Panc1 (cell line): ENCODE measurements around the gene TEKT3. TPM values are rescaled to one million over a fixed set of nuclear protein-coding genes. Genes with fewer than 3 reads are reported as not detected.

Experiments
- ATAC-seq: fragments of 200-7000 bp; cut with Tn5 transposase; 2 replicates; pipeline ENCODE4 v1.9.1; 2020; ENCODE audit warnings: mild to moderate bottlenecking, moderate library complexity
- BruUV-seq: library from RNA; stranded (reverse); fragments of 400-500 nt; replicated peaks from 2 replicates; lab custom pipeline; 2021; lab: Mats Ljungman, UMichigan
- CTCF ChIA-PET: fragments of 300-600 bp; sonication (Branson Sonifier 250); formaldehyde crosslinking; loops from one replicate; lab custom pipeline; 2022; ENCODE audit warnings: antibody characterized with exemption; lab: Charles Lee
- POLR2A ChIA-PET: fragments of 300-600 bp; sonication (Branson Sonifier 250); formaldehyde crosslinking; loops from one replicate; lab custom pipeline; 2022; ENCODE audit warnings: antibody characterized with exemption; lab: Charles Lee
- DNase-seq: peaks from one replicate; pipeline ENCODE4 v3.0.0-alpha.2; 2010; ENCODE audit warnings: low read depth, low spot score
- H3K27ac ChIP-seq: 2 replicates; pipeline ENCODE4 v1.5.1; 2011; ENCODE audit warnings: mild to moderate bottlenecking, low read length, inconsistent platforms
- H3K27me3 ChIP-seq: fragments of 200-500 bp; sonication (Bioruptor generic); 2 replicates; pipeline ENCODE4 v1.6.0; 2014; ENCODE audit warnings: low read length, inconsistent platforms; ENCODE audit not compliant: control insufficient read depth, insufficient read depth
- H3K36me3 ChIP-seq: fragments of 200-500 bp; sonication (Bioruptor generic); 2 replicates; pipeline ENCODE4 v1.5.1; 2014; ENCODE audit warnings: inconsistent platforms, mild to moderate bottlenecking, low read length, moderate library complexity; ENCODE audit not compliant: control insufficient read depth, insufficient read depth
- H3K4me1 ChIP-seq: 2 replicates; pipeline ENCODE4 v1.5.1; 2011; ENCODE audit warnings: inconsistent platforms, mild to moderate bottlenecking, low read length, moderate library complexity; ENCODE audit not compliant: control insufficient read depth, insufficient read depth
- H3K4me3 ChIP-seq, 2 experiments: 2 replicates each; pipeline ENCODE4 v1.5.1; 2011 to 2012; ENCODE audit warnings: low read depth in 2 of 2, low read length in 2 of 2, mild to moderate bottlenecking in 2 of 2, inconsistent platforms in 1 of 2, moderate library complexity in 1 of 2
- H3K9me3 ChIP-seq: fragments of 200-500 bp; sonication (Bioruptor generic); 2 replicates; pipeline ENCODE4 v1.5.1; 2014; ENCODE audit warnings: low read depth, mild to moderate bottlenecking, inconsistent platforms, low read length, moderate library complexity; ENCODE audit not compliant: control insufficient read depth, insufficient read depth
- POLR2AphosphoS5 ChIP-seq: IDR thresholded peaks from 2 replicates; pipeline ENCODE4 v1.6.1; 2012; ENCODE audit warnings: mild to moderate bottlenecking, low read depth, low read length, moderate library complexity
- SIN3A ChIP-seq: IDR thresholded peaks from 2 replicates; pipeline ENCODE4 v1.6.1; 2012; ENCODE audit warnings: low read depth, mild to moderate bottlenecking, low read length, moderate library complexity, borderline replicate concordance; ENCODE audit not compliant: insufficient read depth
- TCF7L2 ChIP-seq: IDR thresholded peaks from 2 replicates; pipeline ENCODE4 v1.6.1; 2011; ENCODE audit warnings: mild to moderate bottlenecking, low read depth, low read length, inconsistent platforms
- in situ Hi-C: cut with HindIII; loops from 2 replicates; pipeline ENCODE4 v1.10.0; 2016; ENCODE audit warnings: low sequenced_read_pairs, low pct_unique_long_range_greater_than_20kb
- intact Hi-C: fragments of 100-400 bp; cut with micrococcal nuclease; formaldehyde crosslinking; loops from one replicate; pipeline ENCODE4 v1.10.0; 2022; ENCODE audit not compliant: unreplicated experiment
- total RNA-seq: library from RNA; stranded (reverse); gene quantifications from one replicate; pipeline ENCODE4 v1.2.1, GENCODE V29; 2021; ENCODE audit not compliant: unreplicated experiment
- TF ChIP-seq, protein P1 (sequence below): fragments of 450-650 bp; IDR thresholded peaks from 2 replicates; pipeline ENCODE4 v1.5.1; 2017; ENCODE audit warnings: mild to moderate bottlenecking
- TF ChIP-seq, protein P2 (sequence below), 2 experiments: IDR thresholded peaks; 2 replicates each; pipeline ENCODE4 v1.6.1; 2011 to 2012; ENCODE audit warnings: low read depth in 2 of 2, control low read depth in 1 of 2, low read length in 1 of 2, mild to moderate bottlenecking in 1 of 2, moderate library complexity in 1 of 2; ENCODE audit not compliant: insufficient read depth in 1 of 2

TEKT3 gene
- total RNA-seq, 1 experiment from 2014 or later: not detected

DNA sequence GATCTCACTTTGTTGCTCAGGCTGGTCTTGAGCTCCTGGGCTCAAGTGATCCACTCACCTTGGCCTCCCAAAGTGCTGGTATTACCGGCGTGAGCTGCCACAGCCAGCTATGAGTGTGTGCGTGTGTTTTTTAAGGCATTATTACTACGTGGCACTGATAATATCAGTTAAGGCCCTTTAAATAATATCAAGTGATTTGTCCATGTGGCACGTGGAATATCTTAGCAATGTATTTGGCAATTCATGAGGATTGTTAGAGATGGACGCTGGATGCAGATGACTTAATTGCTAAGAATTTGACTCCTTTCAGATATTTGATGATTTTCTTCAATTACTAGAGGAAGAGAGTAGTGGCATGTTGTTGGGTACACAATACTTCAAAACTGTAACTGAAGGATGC lies 50.8 kb downstream of the TEKT3 start:
- Histone ChIP-seq H3K9me3 (no peaks in the 10 kb centered on the region), H3K4me3 (no peak overlapping the region), H3K27ac (no peak overlapping the region), H3K4me1 (no peaks in the 10 kb centered on the region), H3K27me3 (no peaks in the 10 kb centered on the region), H3K36me3 (no peaks in the 10 kb centered on the region)
- intact Hi-C loops (no loop called here), in situ Hi-C loops (no loop called here)
- no peak for TF ChIP-seq POLR2AphosphoS5
- TF ChIP-seq, protein P1, sequence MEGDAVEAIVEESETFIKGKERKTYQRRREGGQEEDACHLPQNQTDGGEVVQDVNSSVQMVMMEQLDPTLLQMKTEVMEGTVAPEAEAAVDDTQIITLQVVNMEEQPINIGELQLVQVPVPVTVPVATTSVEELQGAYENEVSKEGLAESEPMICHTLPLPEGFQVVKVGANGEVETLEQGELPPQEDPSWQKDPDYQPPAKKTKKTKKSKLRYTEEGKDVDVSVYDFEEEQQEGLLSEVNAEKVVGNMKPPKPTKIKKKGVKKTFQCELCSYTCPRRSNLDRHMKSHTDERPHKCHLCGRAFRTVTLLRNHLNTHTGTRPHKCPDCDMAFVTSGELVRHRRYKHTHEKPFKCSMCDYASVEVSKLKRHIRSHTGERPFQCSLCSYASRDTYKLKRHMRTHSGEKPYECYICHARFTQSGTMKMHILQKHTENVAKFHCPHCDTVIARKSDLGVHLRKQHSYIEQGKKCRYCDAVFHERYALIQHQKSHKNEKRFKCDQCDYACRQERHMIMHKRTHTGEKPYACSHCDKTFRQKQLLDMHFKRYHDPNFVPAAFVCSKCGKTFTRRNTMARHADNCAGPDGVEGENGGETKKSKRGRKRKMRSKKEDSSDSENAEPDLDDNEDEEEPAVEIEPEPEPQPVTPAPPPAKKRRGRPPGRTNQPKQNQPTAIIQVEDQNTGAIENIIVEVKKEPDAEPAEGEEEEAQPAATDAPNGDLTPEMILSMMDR: no peak
- TF ChIP-seq, protein P2, sequence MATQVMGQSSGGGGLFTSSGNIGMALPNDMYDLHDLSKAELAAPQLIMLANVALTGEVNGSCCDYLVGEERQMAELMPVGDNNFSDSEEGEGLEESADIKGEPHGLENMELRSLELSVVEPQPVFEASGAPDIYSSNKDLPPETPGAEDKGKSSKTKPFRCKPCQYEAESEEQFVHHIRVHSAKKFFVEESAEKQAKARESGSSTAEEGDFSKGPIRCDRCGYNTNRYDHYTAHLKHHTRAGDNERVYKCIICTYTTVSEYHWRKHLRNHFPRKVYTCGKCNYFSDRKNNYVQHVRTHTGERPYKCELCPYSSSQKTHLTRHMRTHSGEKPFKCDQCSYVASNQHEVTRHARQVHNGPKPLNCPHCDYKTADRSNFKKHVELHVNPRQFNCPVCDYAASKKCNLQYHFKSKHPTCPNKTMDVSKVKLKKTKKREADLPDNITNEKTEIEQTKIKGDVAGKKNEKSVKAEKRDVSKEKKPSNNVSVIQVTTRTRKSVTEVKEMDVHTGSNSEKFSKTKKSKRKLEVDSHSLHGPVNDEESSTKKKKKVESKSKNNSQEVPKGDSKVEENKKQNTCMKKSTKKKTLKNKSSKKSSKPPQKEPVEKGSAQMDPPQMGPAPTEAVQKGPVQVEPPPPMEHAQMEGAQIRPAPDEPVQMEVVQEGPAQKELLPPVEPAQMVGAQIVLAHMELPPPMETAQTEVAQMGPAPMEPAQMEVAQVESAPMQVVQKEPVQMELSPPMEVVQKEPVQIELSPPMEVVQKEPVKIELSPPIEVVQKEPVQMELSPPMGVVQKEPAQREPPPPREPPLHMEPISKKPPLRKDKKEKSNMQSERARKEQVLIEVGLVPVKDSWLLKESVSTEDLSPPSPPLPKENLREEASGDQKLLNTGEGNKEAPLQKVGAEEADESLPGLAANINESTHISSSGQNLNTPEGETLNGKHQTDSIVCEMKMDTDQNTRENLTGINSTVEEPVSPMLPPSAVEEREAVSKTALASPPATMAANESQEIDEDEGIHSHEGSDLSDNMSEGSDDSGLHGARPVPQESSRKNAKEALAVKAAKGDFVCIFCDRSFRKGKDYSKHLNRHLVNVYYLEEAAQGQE (IDR thresholded peaks at IDR 0.05; ENCODE audit: insufficient read depth in 1 of 2, low read depth in 2 of 2, low read length in 1 of 2): no peak
- TF ChIP-seq SIN3A: no peak
- no peak for TF ChIP-seq TCF7L2
- no peak for ATAC-seq
- BruUV-seq: no TSS peak
- POLR2A ChIA-PET: no interaction called here
- no peak for DNase-seq
- CTCF ChIA-PET: no interaction called here

DNA sequence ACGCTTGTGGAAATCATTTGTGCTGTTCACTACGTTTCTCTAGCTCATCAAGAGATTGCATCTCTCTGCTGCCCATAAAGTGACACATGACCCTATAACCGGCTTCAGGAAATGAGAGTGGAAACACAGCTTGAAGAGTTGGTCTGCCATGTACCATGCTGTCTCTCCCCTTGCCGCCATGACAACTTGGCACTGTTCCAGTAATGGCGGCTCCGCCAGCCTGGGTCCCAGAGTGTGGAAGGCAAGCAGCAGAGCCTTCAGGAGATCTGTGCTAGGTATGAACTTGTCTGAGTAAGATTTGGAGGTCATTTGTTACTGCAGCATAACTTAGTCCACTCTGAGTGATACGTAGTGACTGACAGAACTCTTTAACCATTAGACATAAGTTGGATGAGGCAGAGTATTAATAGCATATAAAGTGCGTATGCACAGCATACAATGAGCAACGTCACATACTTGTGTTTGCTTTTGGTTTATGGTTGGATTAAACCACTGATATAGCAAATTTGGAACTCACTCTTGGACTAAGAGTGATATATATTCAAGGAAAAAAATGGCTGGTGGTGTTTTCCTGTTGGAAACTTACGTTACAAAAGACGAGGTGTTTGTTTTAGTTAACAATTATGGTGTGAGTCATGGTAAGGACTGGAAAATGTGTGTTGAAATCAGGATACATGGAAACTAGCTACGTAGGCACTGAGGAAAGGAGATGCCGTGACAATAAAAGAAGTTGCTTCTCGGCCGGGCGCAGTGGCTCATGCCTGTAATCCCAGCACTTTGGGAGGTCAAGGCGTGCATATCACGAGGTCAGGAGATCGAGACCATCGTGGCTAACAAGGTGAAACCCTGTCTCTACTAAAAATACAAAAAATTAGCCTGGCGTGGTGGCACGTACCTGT lies 51.9 kb downstream of the TEKT3 start:
- intact Hi-C loops (no loop called here), in situ Hi-C loops (no loop called here)
- H3K4me3 ChIP-seq: no peak overlapping the region
- DNase-seq (no peak), ATAC-seq (no peak)
- ChIA-PET CTCF (no interaction called here), POLR2A (no interaction called here)
- no peaks in the 10 kb centered on the region for H3K27me3 ChIP-seq
- no peaks in the 10 kb centered on the region for H3K36me3 ChIP-seq
- H3K9me3 ChIP-seq: no peaks in the 10 kb centered on the region
- H3K27ac ChIP-seq: no peak overlapping the region
- TF ChIP-seq, protein P1: no peak
- TF ChIP-seq POLR2AphosphoS5: no peak
- TF ChIP-seq, protein P2 (IDR thresholded peaks at IDR 0.05; ENCODE audit: insufficient read depth in 1 of 2, low read depth in 2 of 2, low read length in 1 of 2): no peak
- H3K4me1 ChIP-seq: no peaks in the 10 kb centered on the region
- BruUV-seq: no TSS peak
